HEK293 (cell line): ENCODE measurements around the gene ITGA11.

Source experiments
- HOXC10 ChIP-seq: sonication (generic); formaldehyde crosslinking; IDR thresholded peaks from 2 replicates; pipeline ENCODE4 v1.8.1; 2023; ENCODE audit warnings: mild to moderate bottlenecking, missing genetic modification reagents
- IKZF3 ChIP-seq: fragments of 450-650 bp; IDR thresholded peaks from 2 replicates; pipeline ENCODE4 v1.5.0; 2018; ENCODE audit warnings: missing biosample characterization, mild to moderate bottlenecking, missing genetic modification characterization, moderate library complexity
- KLF1 ChIP-seq: fragments of 450-650 bp; formaldehyde crosslinking; IDR thresholded peaks from 2 replicates; pipeline ENCODE4 v1.5.1; 2016; ENCODE audit warnings: missing biosample characterization, missing genetic modification characterization
- KLF7 ChIP-seq: fragments of 450-650 bp; formaldehyde crosslinking; IDR thresholded peaks from 2 replicates; pipeline ENCODE4 v1.5.1; 2016; ENCODE audit warnings: missing biosample characterization, missing genetic modification characterization, borderline replicate concordance
- OVOL3 ChIP-seq: fragments of 450-650 bp; formaldehyde crosslinking; IDR thresholded peaks from 2 replicates; pipeline ENCODE4 v1.5.1; 2016; ENCODE audit warnings: missing biosample characterization, missing genetic modification characterization
- ZNF114 ChIP-seq: fragments of 450-650 bp; formaldehyde crosslinking; IDR thresholded peaks from 2 replicates; pipeline ENCODE4 v1.5.0; 2017; ENCODE audit warnings: missing biosample characterization, missing genetic modification characterization
- ZNF184 ChIP-seq: fragments of 450-650 bp; IDR thresholded peaks from 2 replicates; pipeline ENCODE4 v1.5.1; 2018; ENCODE audit warnings: missing biosample characterization, mild to moderate bottlenecking, missing genetic modification characterization
- ZNF433 ChIP-seq: fragments of 450-650 bp; formaldehyde crosslinking; IDR thresholded peaks from 2 replicates; pipeline ENCODE4 v1.5.1; 2016; ENCODE audit warnings: missing biosample characterization, missing genetic modification characterization, low read depth
- ZNF48 ChIP-seq: fragments of 450-650 bp; formaldehyde crosslinking; IDR thresholded peaks from 2 replicates; pipeline ENCODE4 v1.5.1; 2016; ENCODE audit warnings: missing biosample characterization, missing genetic modification characterization
- ZNF544 ChIP-seq: fragments of 450-650 bp; formaldehyde crosslinking; IDR thresholded peaks from 2 replicates; pipeline ENCODE4 v1.5.0; 2017; ENCODE audit warnings: missing biosample characterization, missing genetic modification characterization
- ZNF600 ChIP-seq: fragments of 450-650 bp; formaldehyde crosslinking; IDR thresholded peaks from 2 replicates; pipeline ENCODE4 v1.5.1; 2016; ENCODE audit warnings: missing biosample characterization, missing genetic modification characterization
- ZNF701 ChIP-seq: fragments of 450-650 bp; formaldehyde crosslinking; IDR thresholded peaks from 2 replicates; pipeline ENCODE4 v1.5.1; 2016; ENCODE audit warnings: missing biosample characterization, missing genetic modification characterization
- ZNF777 ChIP-seq: fragments of 450-650 bp; formaldehyde crosslinking; IDR thresholded peaks from 2 replicates; pipeline ENCODE4 v1.5.1; 2017; ENCODE audit warnings: missing biosample characterization, missing genetic modification characterization, borderline replicate concordance
- TF ChIP-seq, protein P1 (sequence below): fragments of 450-650 bp; formaldehyde crosslinking; conservative IDR thresholded peaks from 2 replicates; pipeline ENCODE4 v1.5.1; 2016; ENCODE audit warnings: low read depth, missing biosample characterization, missing genetic modification characterization
- TF ChIP-seq, protein P2 (sequence below): IDR thresholded peaks from 2 replicates; pipeline ENCODE4 v1.6.1; 2011; ENCODE audit warnings: mild to moderate bottlenecking, low read depth, low read length, borderline replicate concordance
- TF ChIP-seq, protein P3 (sequence below): fragments of 450-650 bp; formaldehyde crosslinking; IDR thresholded peaks from 2 replicates; pipeline ENCODE4 v1.5.1; 2016; ENCODE audit warnings: missing biosample characterization, missing genetic modification characterization, borderline replicate concordance
- TF ChIP-seq, protein P4 (sequence below): fragments of 450-650 bp; formaldehyde crosslinking; IDR thresholded peaks from 2 replicates; pipeline ENCODE4 v1.5.1; 2017; ENCODE audit warnings: missing biosample characterization, missing genetic modification characterization
- TF ChIP-seq, protein P5 (sequence below): fragments of 450-650 bp; IDR thresholded peaks from 2 replicates; pipeline ENCODE4 v1.5.1; 2018; ENCODE audit warnings: missing biosample characterization, mild to moderate bottlenecking, missing genetic modification characterization
- TF ChIP-seq, protein P6 (sequence below): fragments of 450-650 bp; formaldehyde crosslinking; IDR thresholded peaks from 2 replicates; pipeline ENCODE4 v1.5.1; 2016; ENCODE audit warnings: missing biosample characterization, missing genetic modification characterization
- TF ChIP-seq, protein P7 (sequence below): fragments of 450-650 bp; formaldehyde crosslinking; IDR thresholded peaks from 2 replicates; pipeline ENCODE4 v1.5.1; 2016; ENCODE audit warnings: missing biosample characterization, missing genetic modification characterization

Gene ITGA11

DNA sequence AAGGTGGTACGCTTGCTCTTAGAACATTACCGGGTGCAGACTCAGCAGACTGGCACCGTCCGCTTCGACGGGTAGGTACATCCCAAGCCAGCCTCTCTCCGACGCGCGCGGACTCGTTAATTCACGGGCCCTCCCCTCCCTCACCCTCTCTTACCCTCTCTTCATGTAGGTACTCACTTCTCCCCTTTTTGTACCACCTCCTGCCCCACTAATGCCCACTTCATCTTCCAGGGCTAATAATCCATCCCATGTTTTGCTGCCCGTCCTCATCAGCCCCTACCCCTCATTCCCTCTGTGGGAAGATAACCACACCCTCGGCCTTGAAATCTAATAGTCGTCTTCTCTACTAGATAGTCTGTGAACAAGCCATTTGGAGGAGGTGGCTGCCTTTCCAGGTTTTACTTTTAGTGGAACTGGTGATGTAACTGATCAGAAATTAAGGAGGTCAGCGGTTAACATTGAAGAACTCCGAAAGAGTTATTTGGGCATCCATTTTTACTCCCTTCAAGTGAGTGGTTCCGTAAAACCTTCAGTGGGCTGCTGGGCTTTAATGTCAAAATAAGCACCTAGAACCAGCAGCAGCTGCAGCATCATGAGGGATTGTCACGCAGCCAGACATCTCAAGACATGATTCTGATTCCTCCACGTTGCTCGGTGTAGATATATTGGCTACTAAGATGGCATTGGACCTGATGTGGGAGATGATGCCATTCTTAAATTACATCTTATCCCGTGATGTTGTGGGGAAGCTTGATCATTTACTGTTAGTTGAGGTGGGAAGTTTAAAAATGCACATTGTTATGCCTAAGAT, 153.2 kb downstream of the ITGA11 start (continued):
- TF ChIP-seq, protein P1, sequence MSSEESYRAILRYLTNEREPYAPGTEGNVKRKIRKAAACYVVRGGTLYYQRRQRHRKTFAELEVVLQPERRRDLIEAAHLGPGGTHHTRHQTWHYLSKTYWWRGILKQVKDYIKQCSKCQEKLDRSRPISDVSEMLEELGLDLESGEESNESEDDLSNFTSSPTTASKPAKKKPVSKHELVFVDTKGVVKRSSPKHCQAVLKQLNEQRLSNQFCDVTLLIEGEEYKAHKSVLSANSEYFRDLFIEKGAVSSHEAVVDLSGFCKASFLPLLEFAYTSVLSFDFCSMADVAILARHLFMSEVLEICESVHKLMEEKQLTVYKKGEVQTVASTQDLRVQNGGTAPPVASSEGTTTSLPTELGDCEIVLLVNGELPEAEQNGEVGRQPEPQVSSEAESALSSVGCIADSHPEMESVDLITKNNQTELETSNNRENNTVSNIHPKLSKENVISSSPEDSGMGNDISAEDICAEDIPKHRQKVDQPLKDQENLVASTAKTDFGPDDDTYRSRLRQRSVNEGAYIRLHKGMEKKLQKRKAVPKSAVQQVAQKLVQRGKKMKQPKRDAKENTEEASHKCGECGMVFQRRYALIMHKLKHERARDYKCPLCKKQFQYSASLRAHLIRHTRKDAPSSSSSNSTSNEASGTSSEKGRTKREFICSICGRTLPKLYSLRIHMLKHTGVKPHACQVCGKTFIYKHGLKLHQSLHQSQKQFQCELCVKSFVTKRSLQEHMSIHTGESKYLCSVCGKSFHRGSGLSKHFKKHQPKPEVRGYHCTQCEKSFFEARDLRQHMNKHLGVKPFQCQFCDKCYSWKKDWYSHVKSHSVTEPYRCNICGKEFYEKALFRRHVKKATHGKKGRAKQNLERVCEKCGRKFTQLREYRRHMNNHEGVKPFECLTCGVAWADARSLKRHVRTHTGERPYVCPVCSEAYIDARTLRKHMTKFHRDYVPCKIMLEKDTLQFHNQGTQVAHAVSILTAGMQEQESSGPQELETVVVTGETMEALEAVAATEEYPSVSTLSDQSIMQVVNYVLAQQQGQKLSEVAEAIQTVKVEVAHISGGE (tag by site-specific recombination): peak; percentile 73
- TF ChIP-seq ZNF701 (tag by site-specific recombination) (no peak), ZNF777 (tag by site-specific recombination) (no peak; the same call in 1 of the 2 replicates), ZNF544 (tag by site-specific recombination) (no peak), ZNF114 (tag by site-specific recombination) (no peak), ZNF184 (tag by site-specific recombination) (peak; percentile 24; the same call in 1 of the 2 replicates), ZNF48 (tag by site-specific recombination) (no peak), OVOL3 (tag by site-specific recombination) (no peak), IKZF3 (tag by site-specific recombination) (peak; percentile 61; the same call in 1 of the 2 replicates), KLF7 (tag by site-specific recombination) (peak; percentile 82; the same call in 1 of the 2 replicates), ZNF600 (tag by site-specific recombination) (peak; percentile 98), ZNF433 (tag by site-specific recombination) (no peak), KLF1 (peak; percentile 79), HOXC10 (CRISPR knock-in tag) (no peak)
- TF ChIP-seq, protein P2, sequence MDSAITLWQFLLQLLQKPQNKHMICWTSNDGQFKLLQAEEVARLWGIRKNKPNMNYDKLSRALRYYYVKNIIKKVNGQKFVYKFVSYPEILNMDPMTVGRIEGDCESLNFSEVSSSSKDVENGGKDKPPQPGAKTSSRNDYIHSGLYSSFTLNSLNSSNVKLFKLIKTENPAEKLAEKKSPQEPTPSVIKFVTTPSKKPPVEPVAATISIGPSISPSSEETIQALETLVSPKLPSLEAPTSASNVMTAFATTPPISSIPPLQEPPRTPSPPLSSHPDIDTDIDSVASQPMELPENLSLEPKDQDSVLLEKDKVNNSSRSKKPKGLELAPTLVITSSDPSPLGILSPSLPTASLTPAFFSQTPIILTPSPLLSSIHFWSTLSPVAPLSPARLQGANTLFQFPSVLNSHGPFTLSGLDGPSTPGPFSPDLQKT: no peak
- TF ChIP-seq, protein P3, sequence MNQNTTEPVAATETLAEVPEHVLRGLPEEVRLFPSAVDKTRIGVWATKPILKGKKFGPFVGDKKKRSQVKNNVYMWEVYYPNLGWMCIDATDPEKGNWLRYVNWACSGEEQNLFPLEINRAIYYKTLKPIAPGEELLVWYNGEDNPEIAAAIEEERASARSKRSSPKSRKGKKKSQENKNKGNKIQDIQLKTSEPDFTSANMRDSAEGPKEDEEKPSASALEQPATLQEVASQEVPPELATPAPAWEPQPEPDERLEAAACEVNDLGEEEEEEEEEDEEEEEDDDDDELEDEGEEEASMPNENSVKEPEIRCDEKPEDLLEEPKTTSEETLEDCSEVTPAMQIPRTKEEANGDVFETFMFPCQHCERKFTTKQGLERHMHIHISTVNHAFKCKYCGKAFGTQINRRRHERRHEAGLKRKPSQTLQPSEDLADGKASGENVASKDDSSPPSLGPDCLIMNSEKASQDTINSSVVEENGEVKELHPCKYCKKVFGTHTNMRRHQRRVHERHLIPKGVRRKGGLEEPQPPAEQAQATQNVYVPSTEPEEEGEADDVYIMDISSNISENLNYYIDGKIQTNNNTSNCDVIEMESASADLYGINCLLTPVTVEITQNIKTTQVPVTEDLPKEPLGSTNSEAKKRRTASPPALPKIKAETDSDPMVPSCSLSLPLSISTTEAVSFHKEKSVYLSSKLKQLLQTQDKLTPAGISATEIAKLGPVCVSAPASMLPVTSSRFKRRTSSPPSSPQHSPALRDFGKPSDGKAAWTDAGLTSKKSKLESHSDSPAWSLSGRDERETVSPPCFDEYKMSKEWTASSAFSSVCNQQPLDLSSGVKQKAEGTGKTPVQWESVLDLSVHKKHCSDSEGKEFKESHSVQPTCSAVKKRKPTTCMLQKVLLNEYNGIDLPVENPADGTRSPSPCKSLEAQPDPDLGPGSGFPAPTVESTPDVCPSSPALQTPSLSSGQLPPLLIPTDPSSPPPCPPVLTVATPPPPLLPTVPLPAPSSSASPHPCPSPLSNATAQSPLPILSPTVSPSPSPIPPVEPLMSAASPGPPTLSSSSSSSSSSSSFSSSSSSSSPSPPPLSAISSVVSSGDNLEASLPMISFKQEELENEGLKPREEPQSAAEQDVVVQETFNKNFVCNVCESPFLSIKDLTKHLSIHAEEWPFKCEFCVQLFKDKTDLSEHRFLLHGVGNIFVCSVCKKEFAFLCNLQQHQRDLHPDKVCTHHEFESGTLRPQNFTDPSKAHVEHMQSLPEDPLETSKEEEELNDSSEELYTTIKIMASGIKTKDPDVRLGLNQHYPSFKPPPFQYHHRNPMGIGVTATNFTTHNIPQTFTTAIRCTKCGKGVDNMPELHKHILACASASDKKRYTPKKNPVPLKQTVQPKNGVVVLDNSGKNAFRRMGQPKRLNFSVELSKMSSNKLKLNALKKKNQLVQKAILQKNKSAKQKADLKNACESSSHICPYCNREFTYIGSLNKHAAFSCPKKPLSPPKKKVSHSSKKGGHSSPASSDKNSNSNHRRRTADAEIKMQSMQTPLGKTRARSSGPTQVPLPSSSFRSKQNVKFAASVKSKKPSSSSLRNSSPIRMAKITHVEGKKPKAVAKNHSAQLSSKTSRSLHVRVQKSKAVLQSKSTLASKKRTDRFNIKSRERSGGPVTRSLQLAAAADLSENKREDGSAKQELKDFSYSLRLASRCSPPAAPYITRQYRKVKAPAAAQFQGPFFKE (tag by site-specific recombination): no peak
- TF ChIP-seq, protein P4, sequence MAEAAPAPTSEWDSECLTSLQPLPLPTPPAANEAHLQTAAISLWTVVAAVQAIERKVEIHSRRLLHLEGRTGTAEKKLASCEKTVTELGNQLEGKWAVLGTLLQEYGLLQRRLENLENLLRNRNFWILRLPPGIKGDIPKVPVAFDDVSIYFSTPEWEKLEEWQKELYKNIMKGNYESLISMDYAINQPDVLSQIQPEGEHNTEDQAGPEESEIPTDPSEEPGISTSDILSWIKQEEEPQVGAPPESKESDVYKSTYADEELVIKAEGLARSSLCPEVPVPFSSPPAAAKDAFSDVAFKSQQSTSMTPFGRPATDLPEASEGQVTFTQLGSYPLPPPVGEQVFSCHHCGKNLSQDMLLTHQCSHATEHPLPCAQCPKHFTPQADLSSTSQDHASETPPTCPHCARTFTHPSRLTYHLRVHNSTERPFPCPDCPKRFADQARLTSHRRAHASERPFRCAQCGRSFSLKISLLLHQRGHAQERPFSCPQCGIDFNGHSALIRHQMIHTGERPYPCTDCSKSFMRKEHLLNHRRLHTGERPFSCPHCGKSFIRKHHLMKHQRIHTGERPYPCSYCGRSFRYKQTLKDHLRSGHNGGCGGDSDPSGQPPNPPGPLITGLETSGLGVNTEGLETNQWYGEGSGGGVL (tag by site-specific recombination): peak; percentile 98
- TF ChIP-seq, protein P5, sequence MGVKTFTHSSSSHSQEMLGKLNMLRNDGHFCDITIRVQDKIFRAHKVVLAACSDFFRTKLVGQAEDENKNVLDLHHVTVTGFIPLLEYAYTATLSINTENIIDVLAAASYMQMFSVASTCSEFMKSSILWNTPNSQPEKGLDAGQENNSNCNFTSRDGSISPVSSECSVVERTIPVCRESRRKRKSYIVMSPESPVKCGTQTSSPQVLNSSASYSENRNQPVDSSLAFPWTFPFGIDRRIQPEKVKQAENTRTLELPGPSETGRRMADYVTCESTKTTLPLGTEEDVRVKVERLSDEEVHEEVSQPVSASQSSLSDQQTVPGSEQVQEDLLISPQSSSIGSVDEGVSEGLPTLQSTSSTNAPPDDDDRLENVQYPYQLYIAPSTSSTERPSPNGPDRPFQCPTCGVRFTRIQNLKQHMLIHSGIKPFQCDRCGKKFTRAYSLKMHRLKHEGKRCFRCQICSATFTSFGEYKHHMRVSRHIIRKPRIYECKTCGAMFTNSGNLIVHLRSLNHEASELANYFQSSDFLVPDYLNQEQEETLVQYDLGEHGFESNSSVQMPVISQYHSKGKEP (tag by site-specific recombination): peak; percentile 53; the same call in 1 of the 2 replicates
- TF ChIP-seq, protein P6, sequence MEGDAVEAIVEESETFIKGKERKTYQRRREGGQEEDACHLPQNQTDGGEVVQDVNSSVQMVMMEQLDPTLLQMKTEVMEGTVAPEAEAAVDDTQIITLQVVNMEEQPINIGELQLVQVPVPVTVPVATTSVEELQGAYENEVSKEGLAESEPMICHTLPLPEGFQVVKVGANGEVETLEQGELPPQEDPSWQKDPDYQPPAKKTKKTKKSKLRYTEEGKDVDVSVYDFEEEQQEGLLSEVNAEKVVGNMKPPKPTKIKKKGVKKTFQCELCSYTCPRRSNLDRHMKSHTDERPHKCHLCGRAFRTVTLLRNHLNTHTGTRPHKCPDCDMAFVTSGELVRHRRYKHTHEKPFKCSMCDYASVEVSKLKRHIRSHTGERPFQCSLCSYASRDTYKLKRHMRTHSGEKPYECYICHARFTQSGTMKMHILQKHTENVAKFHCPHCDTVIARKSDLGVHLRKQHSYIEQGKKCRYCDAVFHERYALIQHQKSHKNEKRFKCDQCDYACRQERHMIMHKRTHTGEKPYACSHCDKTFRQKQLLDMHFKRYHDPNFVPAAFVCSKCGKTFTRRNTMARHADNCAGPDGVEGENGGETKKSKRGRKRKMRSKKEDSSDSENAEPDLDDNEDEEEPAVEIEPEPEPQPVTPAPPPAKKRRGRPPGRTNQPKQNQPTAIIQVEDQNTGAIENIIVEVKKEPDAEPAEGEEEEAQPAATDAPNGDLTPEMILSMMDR (tag by site-specific recombination): no peak
- TF ChIP-seq, protein P7, sequence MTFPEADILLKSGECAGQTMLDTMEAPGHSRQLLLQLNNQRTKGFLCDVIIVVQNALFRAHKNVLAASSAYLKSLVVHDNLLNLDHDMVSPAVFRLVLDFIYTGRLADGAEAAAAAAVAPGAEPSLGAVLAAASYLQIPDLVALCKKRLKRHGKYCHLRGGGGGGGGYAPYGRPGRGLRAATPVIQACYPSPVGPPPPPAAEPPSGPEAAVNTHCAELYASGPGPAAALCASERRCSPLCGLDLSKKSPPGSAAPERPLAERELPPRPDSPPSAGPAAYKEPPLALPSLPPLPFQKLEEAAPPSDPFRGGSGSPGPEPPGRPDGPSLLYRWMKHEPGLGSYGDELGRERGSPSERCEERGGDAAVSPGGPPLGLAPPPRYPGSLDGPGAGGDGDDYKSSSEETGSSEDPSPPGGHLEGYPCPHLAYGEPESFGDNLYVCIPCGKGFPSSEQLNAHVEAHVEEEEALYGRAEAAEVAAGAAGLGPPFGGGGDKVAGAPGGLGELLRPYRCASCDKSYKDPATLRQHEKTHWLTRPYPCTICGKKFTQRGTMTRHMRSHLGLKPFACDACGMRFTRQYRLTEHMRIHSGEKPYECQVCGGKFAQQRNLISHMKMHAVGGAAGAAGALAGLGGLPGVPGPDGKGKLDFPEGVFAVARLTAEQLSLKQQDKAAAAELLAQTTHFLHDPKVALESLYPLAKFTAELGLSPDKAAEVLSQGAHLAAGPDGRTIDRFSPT (tag by site-specific recombination): peak; percentile 96
